Measurements from ENCODE around the gene OSBP2. TPM values are rescaled to one million over a fixed set of nuclear protein-coding genes. Genes with fewer than 3 reads are reported as not detected.
A peak's percentile ranks its signal among the peaks of the same experiment; 100 is the strongest.

The OSBP2 gene
- polyA plus RNA-seq, 10 donors: 4.5 to 11.9 (median 5.3) TPM

GRCh38 chr22:30894371-30894740, 199.7 kb downstream of the OSBP2 start:
- DNase-seq: no peak

GRCh38 chr22:30902496-30903357, 208.1 kb downstream of the OSBP2 start:
- no peak for DNase-seq

GRCh38 chr22:30903876-30904460, 209.3 kb downstream of the OSBP2 start:
- no peak for DNase-seq

GRCh38 chr22:30905696-30906341, 211.1 kb downstream of the OSBP2 start:
- DNase-seq: no peak

DNA sequence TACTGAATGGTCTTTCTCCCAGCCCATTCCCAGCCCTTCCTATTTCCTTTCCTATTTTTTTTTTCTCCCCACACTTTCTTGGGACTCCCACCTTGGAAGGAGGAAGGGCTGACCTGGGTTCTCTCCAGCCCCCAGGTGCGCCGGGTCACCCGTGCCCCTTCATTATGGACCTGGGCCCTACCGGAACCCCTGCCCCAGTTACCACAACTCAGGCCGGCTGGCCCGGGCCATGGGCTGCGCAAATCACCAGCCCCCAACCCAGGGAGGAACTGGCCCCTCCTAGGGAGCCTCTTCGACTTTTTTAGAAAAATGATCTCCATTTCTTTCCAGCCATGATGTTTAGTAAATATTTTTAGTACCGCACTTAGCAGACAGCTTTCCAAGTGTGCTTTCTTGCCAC, 211.7 kb downstream of the OSBP2 start:
- no peak for DNase-seq

- no peak for DNase-seq
Measured at GRCh38 chr22:30906946-30907345, 212.3 kb downstream of the OSBP2 start.

- no peak for DNase-seq
Measured at GRCh38 chr22:30908051-30908461, 213.4 kb downstream of the OSBP2 start.

GRCh38 chr22:30909306-30909705, 214.6 kb downstream of the OSBP2 start:
- no peak for DNase-seq

GRCh38 chr22:30910358-30910757, 215.7 kb downstream of the OSBP2 start:
- no peak for DNase-seq

- no peak for DNase-seq
Measured at GRCh38 chr22:30918761-30919160, 224.1 kb downstream of the OSBP2 start.

DNA sequence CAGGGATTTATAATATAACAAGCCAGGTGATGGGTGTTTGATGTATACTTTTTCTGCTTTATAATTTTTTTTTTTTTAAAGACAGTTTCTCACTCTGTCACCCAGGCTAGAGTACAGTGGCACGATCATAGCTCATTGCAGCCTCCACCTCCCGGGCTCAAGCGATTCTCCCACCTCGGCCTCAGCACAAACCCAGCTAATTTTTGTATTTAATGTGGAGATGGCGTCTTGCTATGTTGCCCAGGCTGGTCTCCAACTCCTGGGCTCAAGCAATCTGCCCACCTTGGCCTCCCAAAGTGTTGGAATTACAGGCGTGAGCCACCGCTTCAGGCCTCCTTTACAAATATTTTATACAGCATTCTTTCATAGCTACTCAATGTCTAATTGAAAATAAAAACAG, 225.3 kb downstream of the OSBP2 start:
- no peak for DNase-seq

DNA sequence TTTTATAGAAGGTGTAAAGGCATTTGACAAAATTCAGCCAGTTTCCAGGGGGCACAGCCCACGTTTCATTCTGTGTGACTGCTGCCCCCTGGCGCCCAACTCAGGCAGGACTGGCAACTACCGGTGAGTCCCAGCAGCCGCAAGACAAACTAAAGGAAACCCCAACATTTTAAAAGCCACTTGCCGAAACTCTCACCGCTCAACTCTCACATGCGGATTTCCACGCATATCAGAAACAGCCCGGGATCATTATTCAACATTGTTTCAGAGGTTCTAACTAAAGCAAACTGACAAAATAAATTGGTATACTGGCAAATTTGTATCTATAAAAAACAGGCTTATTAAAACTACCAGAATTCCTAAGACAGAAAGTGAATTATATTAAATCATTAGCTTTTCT, 225.7 kb downstream of the OSBP2 start:
- peak; percentile 40 to 81 (median 67) for DNase-seq

- no peak for DNase-seq
Measured at GRCh38 chr22:30921108-30921507, 226.4 kb downstream of the OSBP2 start.

- DNase-seq: peak; percentile 17 to 82 (median 58)
Measured at GRCh38 chr22:30922151-30922611, 227.5 kb downstream of the OSBP2 start.

- no peak for DNase-seq
Measured at GRCh38 chr22:30923168-30923900, 228.7 kb downstream of the OSBP2 start.

DNA sequence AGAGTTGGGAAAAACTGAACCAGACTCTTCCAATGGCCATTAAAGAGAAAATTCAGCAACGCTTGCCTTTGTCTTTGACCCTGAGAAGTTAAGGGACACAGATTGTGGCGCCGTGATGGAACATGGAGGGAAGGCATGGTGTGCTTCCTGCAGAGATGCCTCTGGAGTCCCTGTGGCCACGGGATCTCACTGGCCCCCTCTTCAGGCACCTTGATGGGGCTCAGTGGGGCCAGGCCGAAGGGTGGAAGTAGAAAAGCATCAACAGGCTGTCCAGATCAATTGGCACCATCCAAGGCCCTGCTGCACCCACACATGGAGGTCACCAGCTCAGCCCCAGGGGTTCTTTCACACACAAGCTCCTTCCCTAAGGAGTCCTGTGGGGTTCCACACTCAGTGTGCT, 231.0 kb downstream of the OSBP2 start:
- no peak for DNase-seq

DNA sequence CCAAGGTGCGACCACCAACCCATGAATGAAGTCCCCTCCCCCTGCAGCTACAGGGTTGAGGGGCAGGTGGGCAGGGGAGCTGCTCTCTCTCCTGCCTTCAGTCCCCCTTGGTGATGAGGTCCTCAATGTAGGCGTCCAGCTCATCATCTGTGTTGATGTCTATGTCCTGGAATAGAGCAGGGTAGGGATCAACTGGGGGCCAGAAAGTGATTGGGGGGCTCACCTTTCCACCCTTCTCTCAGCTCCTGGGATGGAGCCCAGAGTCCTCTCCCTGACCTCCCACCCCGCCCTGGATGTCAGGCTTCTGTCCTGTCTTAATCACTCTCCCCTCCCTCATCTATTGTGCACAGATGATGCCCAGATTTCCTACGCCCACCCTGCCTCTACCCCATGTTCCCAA, 232.0 kb downstream of the OSBP2 start:
- DNase-seq: no peak

DNA sequence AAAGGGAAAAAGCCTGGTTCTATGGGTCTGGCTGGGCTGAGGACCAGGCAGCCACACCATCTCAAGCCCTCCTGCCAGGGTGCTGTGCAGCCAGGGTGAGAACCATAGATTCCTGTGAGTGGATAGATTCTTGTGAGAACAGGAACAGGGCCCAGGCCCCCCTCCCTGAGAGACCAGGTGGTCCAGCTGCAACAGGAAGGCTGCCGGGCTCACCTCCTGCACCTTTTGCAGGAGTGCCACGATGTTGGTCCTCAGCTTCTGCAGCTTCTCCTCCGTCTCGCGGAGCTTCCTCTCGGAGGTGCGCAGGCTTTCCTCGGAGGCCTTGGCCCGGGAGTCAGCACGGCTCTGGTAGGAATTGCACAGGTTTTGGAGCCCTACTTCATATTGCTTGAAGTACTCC, 233.1 kb downstream of the OSBP2 start:
- DNase-seq: no peak

- DNase-seq: no peak
Measured at GRCh38 chr22:30928401-30928800, 233.7 kb downstream of the OSBP2 start.

GRCh38 chr22:30930228-30930627, 235.6 kb downstream of the OSBP2 start:
- DNase-seq: no peak

GRCh38 chr22:30931541-30932300, 237.0 kb downstream of the OSBP2 start:
- no peak for DNase-seq

All from muscle of back (tissue), 11 donors.